Mesothelial cell of epicardium (in vitro differentiated cells): Measurements from ENCODE around the gene AMH. TPM values are rescaled to one million over a fixed set of nuclear protein-coding genes. Genes with fewer than 3 reads are reported as not detected.

Experiments
- DNase-seq, 2 experiments: peaks; one replicate each; pipeline ENCODE4 v3.0.0; 2021; ENCODE audit warnings: low spot score in 2 of 2; ENCODE audit not compliant: unreplicated experiment in 2 of 2
- H3K27ac Mint-ChIP-seq: 2 replicates; pipeline ENCODE4 v1.8.0; 2021; ENCODE audit warnings: mixed read lengths
- H3K27me3 Mint-ChIP-seq: 2 replicates; pipeline ENCODE4 v1.8.0; 2021; ENCODE audit warnings: low read depth, mixed read lengths
- H3K36me3 Mint-ChIP-seq: 2 replicates; pipeline ENCODE4 v1.8.0; 2021; ENCODE audit warnings: mixed read lengths
- H3K4me1 Mint-ChIP-seq: 2 replicates; pipeline ENCODE4 v1.8.0; 2021; ENCODE audit warnings: mixed read lengths
- H3K4me3 Mint-ChIP-seq: 2 replicates; pipeline ENCODE4 v1.8.0; 2021; ENCODE audit warnings: mild to moderate bottlenecking, moderate library complexity, mixed read lengths
- H3K9me3 Mint-ChIP-seq: 2 replicates; pipeline ENCODE4 v1.8.0; 2021; ENCODE audit warnings: mixed read lengths
- total RNA-seq: library from RNA; stranded (reverse); gene quantifications from 3 replicates; pipeline ENCODE4 v1.2.1, GENCODE V29; 2021
- TF ChIP-seq, protein P1 (sequence below): fragments of 200-600 bp; sonication (generic); IDR thresholded peaks from one replicate; pipeline ENCODE4 v1.5.0; 2021; ENCODE audit warnings: antibody characterized with exemption; ENCODE audit not compliant: unreplicated experiment

AMH gene
- total RNA-seq, 1 donor from 2014 or later, result 50.1 TPM

DNA sequence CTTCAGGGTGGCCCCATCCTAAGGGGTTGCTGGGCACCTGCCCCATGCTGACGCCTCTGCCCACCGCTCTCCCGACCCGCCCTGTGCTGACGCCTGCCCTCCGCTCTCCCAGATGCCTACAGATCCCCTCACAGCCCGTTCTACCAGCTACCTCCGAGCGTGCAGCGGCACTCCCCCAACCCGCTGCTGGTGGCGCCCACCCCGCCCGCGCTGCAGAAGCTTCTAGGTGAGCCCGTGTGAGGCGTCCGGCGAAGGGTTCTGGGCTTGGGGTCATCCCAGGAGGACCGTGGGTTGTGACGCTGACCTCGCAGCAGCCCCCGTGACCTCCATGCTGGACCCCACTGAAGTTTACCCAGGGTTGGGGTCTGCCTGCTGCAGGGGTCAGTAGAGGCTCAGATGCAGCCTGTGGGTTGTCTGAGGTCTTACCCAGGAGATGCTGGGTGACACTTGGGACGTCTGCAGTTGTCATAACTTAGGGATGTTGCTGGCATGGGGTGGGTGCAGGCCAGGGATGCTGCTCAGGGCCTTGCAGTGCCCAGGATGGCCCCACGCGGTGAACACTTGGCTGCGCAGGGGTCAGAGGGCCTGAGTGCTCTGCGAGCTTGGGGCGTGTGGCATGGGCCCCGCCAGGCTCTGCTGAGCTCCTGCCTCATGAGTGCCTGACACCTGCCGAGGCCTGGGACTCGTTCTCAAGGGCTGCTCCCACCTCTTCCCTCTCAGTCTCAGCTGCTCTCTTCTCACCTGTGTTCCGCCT is 38.0 kb upstream of the AMH start:
- peaks cover 19% of the 10 kb centered on the region for H3K36me3 Mint-ChIP-seq
- H3K27ac Mint-ChIP-seq, result no peak overlapping the region
- TF ChIP-seq, protein P1, sequence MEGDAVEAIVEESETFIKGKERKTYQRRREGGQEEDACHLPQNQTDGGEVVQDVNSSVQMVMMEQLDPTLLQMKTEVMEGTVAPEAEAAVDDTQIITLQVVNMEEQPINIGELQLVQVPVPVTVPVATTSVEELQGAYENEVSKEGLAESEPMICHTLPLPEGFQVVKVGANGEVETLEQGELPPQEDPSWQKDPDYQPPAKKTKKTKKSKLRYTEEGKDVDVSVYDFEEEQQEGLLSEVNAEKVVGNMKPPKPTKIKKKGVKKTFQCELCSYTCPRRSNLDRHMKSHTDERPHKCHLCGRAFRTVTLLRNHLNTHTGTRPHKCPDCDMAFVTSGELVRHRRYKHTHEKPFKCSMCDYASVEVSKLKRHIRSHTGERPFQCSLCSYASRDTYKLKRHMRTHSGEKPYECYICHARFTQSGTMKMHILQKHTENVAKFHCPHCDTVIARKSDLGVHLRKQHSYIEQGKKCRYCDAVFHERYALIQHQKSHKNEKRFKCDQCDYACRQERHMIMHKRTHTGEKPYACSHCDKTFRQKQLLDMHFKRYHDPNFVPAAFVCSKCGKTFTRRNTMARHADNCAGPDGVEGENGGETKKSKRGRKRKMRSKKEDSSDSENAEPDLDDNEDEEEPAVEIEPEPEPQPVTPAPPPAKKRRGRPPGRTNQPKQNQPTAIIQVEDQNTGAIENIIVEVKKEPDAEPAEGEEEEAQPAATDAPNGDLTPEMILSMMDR, result no peak
- no peaks in the 10 kb centered on the region for H3K27me3 Mint-ChIP-seq
- H3K4me1 Mint-ChIP-seq, result no peaks in the 10 kb centered on the region
- no peak overlapping the region for H3K4me3 Mint-ChIP-seq
- DNase-seq, result no peak
- H3K9me3 Mint-ChIP-seq, result no peaks in the 10 kb centered on the region

DNA sequence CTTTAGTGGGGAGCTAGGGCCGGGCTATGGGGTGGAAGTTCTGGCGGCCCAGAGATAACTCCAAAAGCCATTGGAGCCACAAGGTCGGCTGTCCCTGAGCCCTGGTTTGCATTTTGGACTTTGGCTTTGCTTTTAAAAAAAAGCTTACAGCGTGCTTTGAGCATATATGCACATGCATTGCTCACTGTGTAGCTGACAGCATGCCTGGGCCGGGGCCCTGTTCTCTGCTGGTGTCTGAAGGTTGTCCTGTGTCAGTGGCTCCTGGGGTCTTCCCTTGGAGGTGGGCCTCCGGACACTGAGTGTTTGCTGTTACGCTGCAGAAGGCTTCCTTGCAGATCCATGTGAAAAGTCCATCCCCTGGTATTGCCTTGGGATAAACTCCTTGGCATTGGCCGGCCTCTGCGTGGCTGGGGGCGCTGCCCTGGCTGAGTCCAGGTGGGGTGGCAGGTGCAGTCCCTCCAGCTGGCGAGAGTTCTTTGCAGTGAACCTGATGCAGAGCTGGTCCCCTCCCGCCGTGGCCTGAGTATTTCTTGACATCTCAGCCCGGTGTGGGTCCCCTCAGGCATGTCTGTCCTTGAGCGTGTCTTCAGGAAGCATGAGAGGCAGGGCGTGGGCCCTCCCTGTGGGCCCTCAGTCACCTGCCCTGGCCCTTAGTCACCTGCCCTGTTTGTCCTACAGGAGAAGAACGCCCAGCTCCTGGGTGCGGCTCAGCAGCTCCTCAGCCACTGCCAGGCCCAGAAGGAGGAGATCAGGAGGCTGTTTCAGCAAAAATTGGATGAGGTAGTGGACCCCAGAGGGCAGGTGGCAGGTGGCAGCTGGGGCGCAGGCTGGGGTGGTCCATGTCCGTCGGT is 36.0 kb upstream of the AMH start:
- no peak for DNase-seq
- H3K4me1 Mint-ChIP-seq, result no peaks in the 10 kb centered on the region
- TF ChIP-seq, protein P1, result no peak
- H3K27ac Mint-ChIP-seq, result no peak overlapping the region
- peaks cover 23% of the 10 kb centered on the region for H3K36me3 Mint-ChIP-seq
- H3K9me3 Mint-ChIP-seq, result no peaks in the 10 kb centered on the region
- H3K4me3 Mint-ChIP-seq, result no peak overlapping the region
- no peaks in the 10 kb centered on the region for H3K27me3 Mint-ChIP-seq

- H3K4me1 Mint-ChIP-seq, result no peaks in the 10 kb centered on the region
- no peak overlapping the region for H3K4me3 Mint-ChIP-seq
- H3K27ac Mint-ChIP-seq, result no peak overlapping the region
- H3K36me3 Mint-ChIP-seq, result peaks cover 23% of the 10 kb centered on the region
- TF ChIP-seq, protein P1, result no peak
- H3K9me3 Mint-ChIP-seq, result no peaks in the 10 kb centered on the region
- no peak for DNase-seq
- H3K27me3 Mint-ChIP-seq, result no peaks in the 10 kb centered on the region
Observed at GRCh38 chr19:2213799-2214198, 35.3 kb upstream of the AMH start.

- Mint-ChIP-seq H3K36me3 (peaks cover 23% of the 10 kb centered on the region), H3K9me3 (no peaks in the 10 kb centered on the region), H3K27ac (no peak overlapping the region), H3K4me3 (no peak overlapping the region), H3K4me1 (no peaks in the 10 kb centered on the region), H3K27me3 (no peaks in the 10 kb centered on the region)
- DNase-seq, result no peak
- TF ChIP-seq, protein P1, result no peak
Observed at GRCh38 chr19:2214251-2214650, 34.9 kb upstream of the AMH start.

DNA sequence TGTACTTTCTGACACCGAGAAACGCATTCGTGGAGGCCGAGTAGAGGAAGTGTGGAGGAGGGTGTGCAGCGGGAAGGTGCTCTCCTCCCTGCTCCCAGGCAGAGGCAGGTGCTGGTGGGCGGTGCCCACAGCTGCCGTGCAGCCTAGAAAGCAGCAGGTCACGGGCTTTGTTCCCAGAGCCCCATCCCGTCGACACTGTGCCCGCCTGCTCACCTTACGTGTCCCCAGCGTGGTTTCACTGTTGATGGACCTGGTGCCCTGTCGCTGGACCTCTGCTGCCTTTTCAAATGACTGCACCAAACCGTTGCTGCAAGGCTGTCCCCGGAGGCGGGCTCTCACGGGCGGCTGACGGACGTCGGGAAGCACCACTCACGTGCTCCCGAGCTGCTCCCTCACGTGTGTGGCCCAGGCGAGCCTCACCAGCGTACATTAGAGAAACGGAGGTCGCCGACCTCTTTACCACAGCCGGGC is 33.8 kb upstream of the AMH start:
- no peak overlapping the region for H3K4me3 Mint-ChIP-seq

More for the DNA sequence above, 33.8 kb upstream of the AMH start:
- H3K27ac Mint-ChIP-seq, result no peak overlapping the region
- no peaks in the 10 kb centered on the region for H3K4me1 Mint-ChIP-seq
- H3K9me3 Mint-ChIP-seq, result no peaks in the 10 kb centered on the region
- DNase-seq, result no peak
- no peaks in the 10 kb centered on the region for H3K27me3 Mint-ChIP-seq
- peaks cover 23% of the 10 kb centered on the region for H3K36me3 Mint-ChIP-seq
- TF ChIP-seq, protein P1, result no peak
